ENCODE results near the gene LTV1.

Gene LTV1

GRCh38 chr6:143828572-143828971, 14.6 kb upstream of the LTV1 start:
- H3K9ac ChIP-seq, result no peak overlapping the region
- H3K27ac ChIP-seq, result no peak overlapping the region
- no peak overlapping the region for H2AFZ ChIP-seq
- H3K4me1 ChIP-seq, result no peaks in the 10 kb centered on the region
- no peak overlapping the region for H3K4me2 ChIP-seq (ENCODE audit: low read length)
- no peaks in the 10 kb centered on the region for H3K27me3 ChIP-seq (ENCODE audit: control insufficient read depth, insufficient read depth, low read length)
- H3K36me3 ChIP-seq (ENCODE audit: control insufficient read depth, insufficient read depth, low read length), result no peaks in the 10 kb centered on the region
- no peaks in the 10 kb centered on the region for H3K9me3 ChIP-seq (ENCODE audit: control insufficient read depth, low read length)
- no peaks in the 10 kb centered on the region for H3K79me2 ChIP-seq
- no peak for TF ChIP-seq CTCF (IDR thresholded peaks at IDR 0.05)
- H3K4me3 ChIP-seq (ENCODE audit: low read depth, low read length), result no peak overlapping the region

- no peaks in the 10 kb centered on the region for H3K27me3 ChIP-seq (ENCODE audit: control insufficient read depth, insufficient read depth, low read length)
- no peak overlapping the region for H2AFZ ChIP-seq
- no peak overlapping the region for H3K27ac ChIP-seq
- H3K4me1 ChIP-seq, result no peaks in the 10 kb centered on the region
- H3K36me3 ChIP-seq (ENCODE audit: control insufficient read depth, insufficient read depth, low read length), result no peaks in the 10 kb centered on the region
- no peaks in the 10 kb centered on the region for H3K79me2 ChIP-seq
- no peak for TF ChIP-seq CTCF (IDR thresholded peaks at IDR 0.05)
- H3K4me3 ChIP-seq (ENCODE audit: low read depth, low read length), result no peak overlapping the region
- no peak overlapping the region for H3K9ac ChIP-seq
- no peak overlapping the region for H3K4me2 ChIP-seq (ENCODE audit: low read length)
- H3K9me3 ChIP-seq (ENCODE audit: control insufficient read depth, low read length), result no peaks in the 10 kb centered on the region
These were observed 7.0 kb upstream of the LTV1 start for GRCh38 chr6:143836150-143836549.

GRCh38 chr6:143838395-143838794, 4.7 kb upstream of the LTV1 start:
- H3K4me2 ChIP-seq (ENCODE audit: low read length), result no peak overlapping the region
- H3K36me3 ChIP-seq (ENCODE audit: control insufficient read depth, insufficient read depth, low read length), result no peaks in the 10 kb centered on the region
- no peaks in the 10 kb centered on the region for H3K27me3 ChIP-seq (ENCODE audit: control insufficient read depth, insufficient read depth, low read length)
- H3K79me2 ChIP-seq, result peaks cover 3% of the 10 kb centered on the region
- TF ChIP-seq CTCF (IDR thresholded peaks at IDR 0.05), result no peak
- no peaks in the 10 kb centered on the region for H3K4me1 ChIP-seq
- no peak overlapping the region for H3K27ac ChIP-seq
- H2AFZ ChIP-seq, result no peak overlapping the region
- no peak overlapping the region for H3K4me3 ChIP-seq (ENCODE audit: low read depth, low read length)
- H3K9ac ChIP-seq, result no peak overlapping the region
- H3K9me3 ChIP-seq (ENCODE audit: control insufficient read depth, low read length), result no peaks in the 10 kb centered on the region

GRCh38 chr6:143839196-143839595, 3.9 kb upstream of the LTV1 start:
- Histone ChIP-seq H3K4me2 (ENCODE audit: low read length) (no peak overlapping the region), H3K9ac (no peak overlapping the region), H3K79me2 (peaks cover 10% of the 10 kb centered on the region), H3K9me3 (ENCODE audit: control insufficient read depth, low read length) (no peaks in the 10 kb centered on the region), H3K4me3 (ENCODE audit: low read depth, low read length) (no peak overlapping the region), H3K27ac (no peak overlapping the region), H3K27me3 (ENCODE audit: control insufficient read depth, insufficient read depth, low read length) (no peaks in the 10 kb centered on the region), H2AFZ (no peak overlapping the region), H3K36me3 (ENCODE audit: control insufficient read depth, insufficient read depth, low read length) (no peaks in the 10 kb centered on the region), H3K4me1 (peaks cover 3% of the 10 kb centered on the region)
- no peak for TF ChIP-seq CTCF (IDR thresholded peaks at IDR 0.05)

- H2AFZ ChIP-seq, result no peak overlapping the region
- TF ChIP-seq CTCF (IDR thresholded peaks at IDR 0.05), result no peak
- no peaks in the 10 kb centered on the region for H3K36me3 ChIP-seq (ENCODE audit: control insufficient read depth, insufficient read depth, low read length)
- no peak overlapping the region for H3K4me2 ChIP-seq (ENCODE audit: low read length)
- peaks cover 5% of the 10 kb centered on the region for H3K4me1 ChIP-seq
- H3K4me3 ChIP-seq (ENCODE audit: low read depth, low read length), result no peak overlapping the region
- no peaks in the 10 kb centered on the region for H3K9me3 ChIP-seq (ENCODE audit: control insufficient read depth, low read length)
- H3K27me3 ChIP-seq (ENCODE audit: control insufficient read depth, insufficient read depth, low read length), result no peaks in the 10 kb centered on the region
- no peak overlapping the region for H3K27ac ChIP-seq
- H3K9ac ChIP-seq, result no peak overlapping the region
- H3K79me2 ChIP-seq, result peaks cover 10% of the 10 kb centered on the region
These were observed 2.4 kb upstream of the LTV1 start for GRCh38 chr6:143840595-143841265.

Measured in parathyroid adenoma (tissue), 2 donors.